Loucy (cell line): ENCODE results near the gene SLC27A2.
A peak's percentile ranks its signal among the peaks of the same experiment; 100 is the strongest.
"Not testable (repeated sequence)": the region's sequence is repeated elsewhere in the genome, so short reads cannot be mapped to it uniquely, and the experiment has no call there.

Experiments used
- H2AFZ ChIP-seq: fragments of 200-600 bp; sonication (generic); 2 replicates; pipeline ENCODE4 v1.6.0; 2016; ENCODE audit warnings: antibody characterized with exemption, mild to moderate bottlenecking, low read length, moderate library complexity
- H3F3A ChIP-seq: fragments of 200-600 bp; 2 replicates; pipeline ENCODE4 v1.6.0; 2016; ENCODE audit warnings: antibody characterized with exemption, low read depth, mild to moderate bottlenecking
- H3K27me3 ChIP-seq: fragments of 200-600 bp; sonication (generic); 2 replicates; pipeline ENCODE4 v1.6.1; 2014; ENCODE audit warnings: low read length, mild to moderate bottlenecking; ENCODE audit not compliant: insufficient read depth, poor library complexity, severe bottlenecking
- H3K36me3 ChIP-seq: fragments of 200-600 bp; sonication (generic); 2 replicates; pipeline ENCODE4 v1.6.1; 2016; ENCODE audit warnings: low read length; ENCODE audit not compliant: insufficient read depth
- H3K4me1 ChIP-seq: fragments of 200-600 bp; sonication (generic); 2 replicates; pipeline ENCODE4 v1.5.1; 2014; ENCODE audit warnings: low read length, mild to moderate bottlenecking; ENCODE audit not compliant: insufficient read depth, poor library complexity, severe bottlenecking
- H3K4me2 ChIP-seq: fragments of 200-600 bp; sonication (generic); 2 replicates; pipeline ENCODE4 v1.6.0; 2014; ENCODE audit warnings: antibody characterized with exemption, low read length, low read depth, mild to moderate bottlenecking; ENCODE audit not compliant: poor library complexity, severe bottlenecking
- H3K4me3 ChIP-seq: fragments of 200-600 bp; sonication (generic); 2 replicates; pipeline ENCODE4 v1.5.1; 2014; ENCODE audit warnings: low read length, mild to moderate bottlenecking, mixed read lengths; ENCODE audit not compliant: poor library complexity, severe bottlenecking
- H3K79me2 ChIP-seq: fragments of 200-600 bp; sonication (generic); 2 replicates; pipeline ENCODE4 v1.6.1; 2014; ENCODE audit warnings: low read length; ENCODE audit not compliant: insufficient read depth
- H3K9ac ChIP-seq: fragments of 200-600 bp; sonication (generic); 2 replicates; pipeline ENCODE4 v1.6.0; 2014; ENCODE audit warnings: mild to moderate bottlenecking, low read depth, low read length, moderate library complexity; ENCODE audit not compliant: poor library complexity, severe bottlenecking
- H3K9me2 ChIP-seq: fragments of 200-600 bp; sonication (generic); replicated peaks from 2 replicates; pipeline ENCODE4 v1.6.1; 2016; ENCODE audit warnings: low read depth, low read length, mixed read lengths
- H3K9me3 ChIP-seq: fragments of 200-600 bp; sonication (generic); 2 replicates; pipeline ENCODE4 v1.6.1; 2014; ENCODE audit warnings: mild to moderate bottlenecking, antibody characterized with exemption, low read length, low read depth; ENCODE audit not compliant: insufficient read depth
- H4K20me1 ChIP-seq: fragments of 200-600 bp; sonication (generic); 2 replicates; pipeline ENCODE4 v1.6.0; 2014; ENCODE audit warnings: antibody characterized with exemption, low read length, mild to moderate bottlenecking; ENCODE audit not compliant: insufficient read depth, poor library complexity, severe bottlenecking
- EZH2phosphoT487 ChIP-seq: fragments of 200-600 bp; IDR thresholded peaks from 2 replicates; pipeline ENCODE4 v1.6.1; 2018; ENCODE audit warnings: antibody characterized with exemption, mild to moderate bottlenecking, moderate library complexity, borderline replicate concordance
- TF ChIP-seq, protein P1 (sequence below): fragments of 200-600 bp; sonication (generic); conservative IDR thresholded peaks from 2 replicates; pipeline ENCODE4 v1.5.1; 2014; ENCODE audit warnings: mild to moderate bottlenecking, antibody characterized with exemption, low read length

The SLC27A2 gene

DNA sequence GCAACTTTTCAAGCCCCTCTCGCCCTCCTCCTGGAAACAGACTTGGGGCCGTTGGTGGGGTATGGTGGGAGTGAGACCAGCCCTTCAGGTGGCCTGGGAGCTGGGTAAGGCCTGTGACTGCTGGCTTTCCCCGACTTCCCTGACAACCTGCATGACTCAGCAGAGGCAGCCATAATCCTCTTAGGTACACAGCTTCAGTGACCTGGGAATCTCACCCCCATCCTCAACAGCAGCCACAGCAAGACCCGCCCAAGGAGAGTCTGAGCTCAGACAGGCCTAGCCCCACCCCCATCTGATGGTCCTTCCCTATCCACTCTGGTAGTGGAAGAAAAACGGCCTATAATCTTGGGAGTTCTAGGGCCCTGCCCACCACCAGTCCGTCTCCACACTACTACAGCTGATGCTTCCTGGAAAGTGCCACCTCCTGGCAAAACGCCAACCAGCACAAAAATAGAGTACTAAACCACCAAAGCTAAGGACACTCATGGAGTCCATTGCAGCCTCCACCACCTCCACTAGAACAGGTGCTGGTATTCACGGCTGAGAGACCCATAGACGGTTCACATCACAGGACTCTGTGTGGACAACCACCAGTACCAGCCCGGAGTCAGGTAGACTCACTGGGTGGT lies 13.1 kb upstream of the SLC27A2 start:
- no peak overlapping the region for H3K9ac ChIP-seq
- H3K4me1 ChIP-seq = peaks cover 8% of the 10 kb centered on the region
- H2AFZ ChIP-seq = no peak overlapping the region
- H3K4me2 ChIP-seq = no peak overlapping the region
- no peaks in the 10 kb centered on the region for H3K36me3 ChIP-seq
- TF ChIP-seq EZH2phosphoT487 = no peak
- TF ChIP-seq, protein P1, sequence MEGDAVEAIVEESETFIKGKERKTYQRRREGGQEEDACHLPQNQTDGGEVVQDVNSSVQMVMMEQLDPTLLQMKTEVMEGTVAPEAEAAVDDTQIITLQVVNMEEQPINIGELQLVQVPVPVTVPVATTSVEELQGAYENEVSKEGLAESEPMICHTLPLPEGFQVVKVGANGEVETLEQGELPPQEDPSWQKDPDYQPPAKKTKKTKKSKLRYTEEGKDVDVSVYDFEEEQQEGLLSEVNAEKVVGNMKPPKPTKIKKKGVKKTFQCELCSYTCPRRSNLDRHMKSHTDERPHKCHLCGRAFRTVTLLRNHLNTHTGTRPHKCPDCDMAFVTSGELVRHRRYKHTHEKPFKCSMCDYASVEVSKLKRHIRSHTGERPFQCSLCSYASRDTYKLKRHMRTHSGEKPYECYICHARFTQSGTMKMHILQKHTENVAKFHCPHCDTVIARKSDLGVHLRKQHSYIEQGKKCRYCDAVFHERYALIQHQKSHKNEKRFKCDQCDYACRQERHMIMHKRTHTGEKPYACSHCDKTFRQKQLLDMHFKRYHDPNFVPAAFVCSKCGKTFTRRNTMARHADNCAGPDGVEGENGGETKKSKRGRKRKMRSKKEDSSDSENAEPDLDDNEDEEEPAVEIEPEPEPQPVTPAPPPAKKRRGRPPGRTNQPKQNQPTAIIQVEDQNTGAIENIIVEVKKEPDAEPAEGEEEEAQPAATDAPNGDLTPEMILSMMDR = no peak
- no peaks in the 10 kb centered on the region for H3K27me3 ChIP-seq
- H3F3A ChIP-seq = no peaks in the 10 kb centered on the region
- no peaks in the 10 kb centered on the region for H3K9me2 ChIP-seq
- H3K79me2 ChIP-seq = no peaks in the 10 kb centered on the region
- no peaks in the 10 kb centered on the region for H3K9me3 ChIP-seq
- no peak overlapping the region for H3K4me3 ChIP-seq
- H4K20me1 ChIP-seq = no peaks in the 10 kb centered on the region

DNA sequence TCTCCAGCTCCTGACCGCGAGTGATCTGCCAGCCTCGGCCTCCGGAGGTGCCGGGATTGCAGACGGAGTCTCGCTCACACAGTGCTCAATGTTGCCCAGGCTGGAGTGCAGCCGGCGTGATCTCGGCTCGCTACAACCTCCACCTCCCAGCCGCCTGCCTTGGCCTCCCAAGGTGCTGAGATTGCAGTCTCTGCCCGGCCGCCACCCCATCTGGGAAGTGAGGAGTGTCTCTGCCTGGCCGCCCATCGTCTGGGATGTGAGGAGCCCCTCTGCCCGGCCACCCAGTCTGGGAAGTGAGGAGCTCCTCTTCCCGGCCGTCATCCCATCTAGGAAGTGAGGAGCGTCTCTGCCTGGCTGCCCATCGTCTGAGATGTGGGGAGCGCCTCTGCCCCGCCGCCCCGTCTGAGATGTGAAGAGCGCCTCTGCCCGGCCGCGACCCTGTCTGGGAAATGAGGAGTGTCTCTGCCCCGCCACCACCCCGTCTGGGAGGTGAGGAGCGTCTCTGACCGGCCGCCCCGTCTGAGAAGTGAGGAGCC lies 9.6 kb upstream of the SLC27A2 start:
- H3K9me3 ChIP-seq, H3F3A ChIP-seq, H4K20me1 ChIP-seq, H3K4me3 ChIP-seq, H2AFZ ChIP-seq, H3K9me2 ChIP-seq, H3K79me2 ChIP-seq, H3K9ac ChIP-seq, H3K36me3 ChIP-seq, H3K4me1 ChIP-seq, H3K4me2 ChIP-seq, H3K27me3 ChIP-seq: not testable (repeated sequence)

DNA sequence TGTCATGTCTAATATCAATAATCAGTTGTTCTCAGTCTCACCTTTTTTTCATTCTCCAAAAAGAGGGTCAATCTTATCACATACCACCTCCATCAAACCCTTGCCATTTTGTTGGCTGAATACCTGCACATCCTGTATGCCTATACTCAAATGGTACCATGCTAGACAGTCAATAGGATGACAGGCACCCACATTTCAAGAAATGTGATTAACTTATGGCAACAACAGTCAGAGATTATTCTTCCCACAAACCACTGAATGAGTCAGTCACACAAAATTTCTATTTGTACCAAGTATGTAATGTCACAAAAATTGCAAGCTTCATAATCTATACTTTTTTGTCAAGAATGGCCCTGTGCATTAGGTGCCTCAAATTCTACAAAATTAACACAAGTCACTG lies 5.1 kb upstream of the SLC27A2 start:
- H3K79me2 ChIP-seq = no peaks in the 10 kb centered on the region
- no peak overlapping the region for H3K4me3 ChIP-seq
- no peaks in the 10 kb centered on the region for H3K36me3 ChIP-seq
- no peaks in the 10 kb centered on the region for H4K20me1 ChIP-seq
- no peaks in the 10 kb centered on the region for H3K4me1 ChIP-seq
- TF ChIP-seq, protein P1 = no peak
- no peak for TF ChIP-seq EZH2phosphoT487
- no peaks in the 10 kb centered on the region for H3K27me3 ChIP-seq
- no peak overlapping the region for H2AFZ ChIP-seq
- no peaks in the 10 kb centered on the region for H3K9me2 ChIP-seq
- H3K4me2 ChIP-seq = no peak overlapping the region
- H3F3A ChIP-seq = no peaks in the 10 kb centered on the region
- H3K9me3 ChIP-seq = no peaks in the 10 kb centered on the region
- no peak overlapping the region for H3K9ac ChIP-seq

DNA sequence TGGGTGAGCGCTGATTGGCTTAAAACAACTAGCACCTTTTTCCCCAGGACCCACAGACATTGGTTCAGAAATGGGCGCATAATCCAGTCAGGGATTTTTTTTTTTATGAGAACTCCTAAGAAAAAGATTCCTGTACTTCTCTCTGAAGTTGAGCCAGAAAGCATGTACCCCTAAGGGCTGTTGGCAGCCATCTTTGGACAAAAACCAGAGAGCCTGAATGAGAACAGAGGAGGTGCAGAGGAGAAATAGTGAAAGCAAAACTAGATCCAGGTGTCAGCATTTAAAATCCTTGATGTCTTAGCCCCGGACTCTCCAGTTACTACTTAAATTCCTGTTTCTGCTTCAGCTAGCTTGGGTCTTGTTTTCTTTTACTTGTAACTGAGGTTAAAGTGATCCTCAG lies 1.9 kb upstream of the SLC27A2 start:
- H3K4me3 ChIP-seq = no peak overlapping the region
- H4K20me1 ChIP-seq = no peaks in the 10 kb centered on the region
- H3K36me3 ChIP-seq = no peaks in the 10 kb centered on the region
- TF ChIP-seq EZH2phosphoT487 = no peak
- TF ChIP-seq, protein P1 = no peak
- peak overlapping the region; percentile 77 for H2AFZ ChIP-seq
- no peaks in the 10 kb centered on the region for H3K9me3 ChIP-seq
- H3K9me2 ChIP-seq = no peaks in the 10 kb centered on the region
- H3K4me1 ChIP-seq = peaks cover 8% of the 10 kb centered on the region
- no peak overlapping the region for H3K9ac ChIP-seq
- H3K27me3 ChIP-seq = no peaks in the 10 kb centered on the region
- H3K79me2 ChIP-seq = no peaks in the 10 kb centered on the region
- H3K4me2 ChIP-seq = no peak overlapping the region
- H3F3A ChIP-seq = no peaks in the 10 kb centered on the region
